HT1080 (cell line): Measurements from ENCODE around the gene FERMT1. TPM values are rescaled to one million over a fixed set of nuclear protein-coding genes. Genes with fewer than 3 reads are reported as not detected.
"Not testable (repeated sequence)": the region's sequence is repeated elsewhere in the genome, so short reads cannot be mapped to it uniquely, and the experiment has no call there.

Source experiments
- DNase-seq: peaks from one replicate; pipeline ENCODE4 v3.0.0-alpha.2; 2015; ENCODE audit warnings: low read depth
- total RNA-seq: library from RNA; depleted of rRNA; stranded (reverse); fragments of >200 nt; shearing (Covaris generic); gene quantifications from 2 replicates; pipeline ENCODE4 v1.2.3, GENCODE V29; 2014

FERMT1 gene
- total RNA-seq, 1 experiment from 2014 or later: 22.4 TPM

- DNase-seq: no peak
These were observed 7.5 kb downstream of the FERMT1 start for GRCh38 chr20:6115221-6115895.

GRCh38 chr20:6114696-6115095 is 8.1 kb downstream of the FERMT1 start:
- no peak for DNase-seq

DNA sequence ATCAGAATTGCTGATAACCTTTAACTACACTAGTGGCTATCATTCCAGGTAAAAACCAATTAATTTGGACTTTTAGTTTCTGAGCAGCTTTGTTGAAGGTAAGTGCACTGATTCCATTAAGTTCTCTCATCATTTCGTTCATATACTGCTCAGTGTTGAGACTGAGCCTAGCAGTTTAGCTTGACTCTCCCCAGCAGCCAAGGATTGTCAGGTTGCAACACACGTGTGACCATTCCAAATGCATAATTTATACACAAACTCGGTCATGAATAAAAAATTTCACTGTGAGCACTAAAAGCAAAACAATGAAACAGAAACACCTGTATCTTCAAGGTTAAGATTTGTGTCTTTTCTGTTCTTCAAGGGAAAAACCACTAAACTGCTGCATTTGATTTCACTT is 8.9 kb downstream of the FERMT1 start:
- no peak for DNase-seq

DNA sequence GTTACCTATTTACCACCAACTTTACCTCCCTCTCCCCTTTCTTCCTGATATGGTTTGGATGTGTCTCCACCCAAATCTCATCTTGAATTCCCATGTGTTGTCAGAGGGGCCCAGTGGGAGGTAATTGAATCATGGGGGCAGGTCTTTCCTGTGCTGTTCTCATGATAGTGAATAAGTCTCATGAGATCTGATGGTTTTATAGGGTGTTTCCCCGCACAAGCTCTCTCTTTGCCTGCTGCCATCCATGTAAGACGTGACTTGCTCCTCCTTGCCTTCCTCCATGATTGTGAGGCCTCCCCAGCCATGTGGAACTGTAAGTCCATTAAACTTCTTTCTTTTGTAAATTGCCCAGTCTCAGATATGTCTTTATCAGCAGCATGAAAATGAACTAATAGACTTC is 9.9 kb downstream of the FERMT1 start:
- not testable (repeated sequence) for DNase-seq

DNA sequence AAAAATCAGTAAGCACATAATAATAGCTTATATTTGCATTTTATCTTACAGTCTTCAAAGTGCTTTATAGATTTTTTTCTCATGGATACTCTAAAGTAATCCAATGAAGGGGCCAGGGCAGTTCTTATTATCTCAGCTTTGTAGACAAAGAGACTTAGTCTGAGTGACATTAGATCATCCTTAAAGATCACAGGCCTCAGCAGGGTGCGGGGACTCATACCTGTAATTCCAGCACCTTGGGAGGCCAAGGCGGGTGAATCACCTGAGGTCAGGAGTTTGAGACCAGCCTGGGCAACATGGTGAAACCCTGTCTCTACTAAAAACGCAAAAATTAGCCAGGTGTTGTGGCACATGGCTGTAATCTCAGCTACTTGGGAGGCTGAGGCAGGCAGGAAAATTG is 14.5 kb downstream of the FERMT1 start:
- DNase-seq: no peak

- no peak for DNase-seq
These were observed 18.2 kb downstream of the FERMT1 start for GRCh38 chr20:6104493-6105188.

GRCh38 chr20:6103301-6103700 is 19.5 kb downstream of the FERMT1 start:
- no peak for DNase-seq

DNA sequence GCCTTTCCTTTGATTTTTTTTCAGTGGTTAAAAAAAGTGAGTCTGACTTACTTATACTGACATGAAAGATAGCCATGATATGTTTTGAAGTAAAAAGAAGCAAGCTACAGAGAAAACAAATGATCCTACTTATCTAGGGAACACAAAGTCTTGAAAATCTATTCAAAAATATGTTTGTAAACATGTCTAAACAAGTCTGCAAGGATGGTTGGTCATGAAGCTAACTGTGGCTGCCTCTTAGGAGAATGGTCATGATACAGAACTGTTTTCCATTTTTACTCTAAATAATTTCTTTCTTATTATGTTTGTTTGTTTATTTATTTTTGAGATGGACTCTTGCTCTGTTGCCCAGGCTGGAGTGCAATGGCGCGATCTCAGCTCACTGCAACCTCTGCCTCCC is 21.5 kb downstream of the FERMT1 start:
- DNase-seq: no peak

DNA sequence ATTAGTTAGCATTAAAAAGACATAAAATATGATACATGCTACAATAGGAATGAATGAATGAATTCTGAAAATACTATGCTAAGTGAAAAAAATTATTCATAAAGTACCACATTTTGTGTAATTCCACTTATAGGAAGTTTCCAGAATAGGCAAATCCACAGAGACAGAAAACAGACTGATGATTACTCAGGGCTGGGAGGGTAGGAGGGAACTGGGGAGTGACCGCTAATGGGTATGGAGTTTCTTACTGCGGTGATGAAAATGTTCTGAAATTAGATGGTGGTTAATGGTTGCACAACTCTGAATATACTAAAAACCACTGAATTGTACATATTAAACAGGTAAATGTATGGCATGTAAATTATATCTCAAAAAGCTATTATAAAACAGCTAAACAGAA is 22.6 kb downstream of the FERMT1 start:
- DNase-seq: no peak

DNA sequence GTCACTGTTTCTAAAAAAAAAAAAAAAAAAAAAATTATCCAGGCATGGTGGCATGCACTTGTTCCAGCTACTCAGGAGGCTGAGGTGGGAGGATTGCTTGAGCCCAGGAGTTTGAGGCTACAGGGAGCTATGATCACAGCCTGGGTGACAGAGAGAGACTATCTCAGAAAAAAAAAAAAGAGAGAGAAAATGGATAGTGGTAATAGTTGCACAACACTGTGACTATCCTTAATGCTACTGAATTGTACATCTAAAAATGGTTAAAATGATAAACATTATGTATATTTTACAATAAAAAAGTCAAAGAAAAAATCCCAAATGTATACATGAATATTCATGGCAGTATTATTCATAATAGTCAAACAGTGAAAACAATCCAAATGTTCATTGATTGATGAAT is 23.0 kb downstream of the FERMT1 start:
- DNase-seq: no peak

- DNase-seq: no peak
These were observed 27.4 kb downstream of the FERMT1 start for GRCh38 chr20:6095409-6095808.

GRCh38 chr20:6094565-6094964 is 28.3 kb downstream of the FERMT1 start:
- no peak for DNase-seq

DNA sequence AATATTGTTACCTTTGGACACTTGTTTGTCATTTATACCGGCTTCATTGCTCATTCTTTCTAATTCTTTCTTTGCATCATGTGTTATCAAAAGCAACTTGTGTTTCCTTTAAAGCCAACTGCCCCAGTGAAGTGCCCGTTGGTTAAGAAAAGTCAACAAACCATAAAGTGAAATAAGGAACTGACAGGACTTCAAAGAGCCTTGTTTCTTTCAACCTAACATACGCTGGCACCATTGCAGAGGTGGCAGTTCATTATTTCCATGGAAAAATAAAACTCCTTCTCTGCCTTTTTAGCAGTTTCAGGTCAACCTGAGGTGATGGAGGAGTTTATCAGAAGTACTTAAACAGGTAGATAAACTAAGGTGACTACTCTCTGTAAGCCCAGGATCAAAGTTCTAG is 28.8 kb downstream of the FERMT1 start:
- no peak for DNase-seq

DNA sequence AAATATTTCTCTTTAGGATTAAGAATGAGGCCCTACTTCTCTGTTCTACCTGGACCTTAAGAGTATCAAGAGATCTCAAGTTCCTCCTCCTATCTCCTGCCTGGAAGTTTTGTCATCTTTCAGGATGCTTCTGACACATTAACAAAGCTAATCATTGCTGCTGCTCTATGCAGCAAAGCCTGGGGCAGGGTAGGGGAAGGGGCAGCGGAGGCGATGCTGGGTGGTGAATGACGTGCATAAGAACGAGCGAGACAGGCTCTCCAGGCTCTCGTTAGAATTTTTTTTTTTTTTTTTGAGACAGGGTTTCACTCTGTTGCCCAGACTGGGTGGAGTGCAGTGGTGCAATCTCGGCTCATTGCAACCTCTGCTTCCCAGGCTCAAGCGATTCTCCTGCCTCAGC is 31.2 kb downstream of the FERMT1 start:
- no peak for DNase-seq

DNA sequence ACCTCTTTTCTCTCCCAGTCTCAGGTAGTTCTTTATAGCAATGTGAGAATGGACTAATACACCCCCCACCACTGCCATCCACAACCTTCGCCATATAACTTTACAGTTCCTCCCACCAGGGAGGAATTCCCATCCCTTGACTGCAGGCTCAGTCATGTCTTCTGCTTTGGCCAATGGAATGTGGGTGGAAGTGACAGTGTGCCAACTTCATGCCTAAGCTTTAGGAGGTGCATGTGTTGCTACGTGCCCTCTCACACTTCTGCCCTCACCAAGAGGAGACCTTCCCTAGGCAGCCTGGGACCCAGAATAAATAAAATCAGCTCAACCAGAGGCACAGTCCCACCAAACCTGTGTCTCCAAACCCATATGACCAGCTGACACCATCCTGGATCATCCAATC is 36.0 kb downstream of the FERMT1 start:
- no peak for DNase-seq

DNA sequence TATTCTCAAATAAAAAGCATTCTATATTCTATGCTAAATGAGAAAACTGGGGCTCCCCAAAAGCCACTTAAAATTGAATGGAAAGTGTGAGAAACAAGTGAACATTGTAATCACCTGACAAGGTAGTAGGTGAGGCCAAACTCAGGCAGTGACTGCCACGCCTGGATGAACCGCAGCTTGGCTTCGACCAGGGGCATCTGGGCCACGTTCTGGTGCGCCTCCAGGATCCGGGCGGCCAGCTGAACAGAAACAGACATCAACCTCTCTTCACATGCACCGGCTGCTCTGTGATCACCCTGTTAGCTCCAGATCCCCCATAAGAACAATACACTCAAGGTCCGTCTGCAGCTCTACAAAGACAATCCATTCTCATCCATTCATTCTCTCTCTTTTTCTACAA is 38.9 kb downstream of the FERMT1 start:
- DNase-seq: no peak

DNA sequence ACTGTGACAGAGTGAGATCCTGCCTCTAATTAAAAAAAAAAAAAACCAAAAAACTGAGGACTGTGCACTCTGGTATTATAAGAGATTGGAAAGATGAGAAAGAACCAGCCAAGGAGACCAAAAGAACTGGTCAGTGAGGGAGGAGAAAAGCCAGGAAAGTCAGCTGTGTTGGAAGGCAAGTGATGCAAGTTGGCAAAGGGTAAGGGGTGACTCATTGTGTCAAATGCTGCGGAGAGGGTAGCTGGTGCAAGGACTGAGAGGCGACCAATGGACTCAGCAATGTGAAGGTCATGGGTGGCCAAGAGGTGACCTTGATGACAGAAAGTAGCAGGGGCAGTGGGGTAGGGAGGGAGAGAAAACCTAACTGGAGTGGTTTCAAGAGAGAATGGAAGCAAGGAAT is 41.6 kb downstream of the FERMT1 start:
- DNase-seq: peak; percentile 15

- DNase-seq: no peak
These were observed 43.8 kb downstream of the FERMT1 start for GRCh38 chr20:6079016-6079415.

DNA sequence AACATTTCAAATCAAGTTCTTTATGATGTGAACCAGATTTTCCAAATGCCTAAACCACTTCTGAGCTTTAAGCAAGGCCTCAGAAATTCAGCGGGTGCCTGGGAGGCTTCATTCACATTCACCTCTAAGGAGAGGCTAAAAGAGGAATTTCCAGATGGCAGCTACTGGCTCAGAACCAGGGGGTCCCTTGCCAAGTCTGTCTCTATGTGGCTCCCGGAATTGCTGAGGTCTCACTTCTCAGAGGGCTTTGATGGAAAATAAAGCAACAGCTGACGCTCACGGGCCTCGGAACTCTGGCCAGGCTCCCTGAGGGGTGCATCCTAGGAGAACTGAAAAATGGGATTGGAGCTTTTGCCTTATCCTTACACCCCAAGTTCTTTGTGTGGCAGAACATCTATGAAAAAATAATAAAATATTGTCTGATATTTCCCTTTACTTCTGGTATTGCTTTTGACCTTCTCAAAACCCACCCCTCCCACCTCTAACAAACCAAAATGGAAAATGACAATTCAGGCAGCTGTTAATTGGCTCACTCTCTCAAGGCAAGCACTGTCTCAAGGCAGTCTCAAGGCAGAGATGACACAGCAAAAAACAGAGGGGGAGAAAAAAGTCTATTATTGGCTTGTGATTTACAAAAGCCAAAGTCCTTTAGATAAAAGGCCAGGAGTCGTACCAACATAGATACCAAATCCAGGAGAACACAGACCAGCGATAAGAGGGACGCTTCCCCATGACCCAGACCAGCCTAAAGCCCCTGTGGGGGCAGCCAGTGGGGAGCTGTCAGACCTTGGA is 47.2 kb downstream of the FERMT1 start:
- no peak for DNase-seq

GRCh38 chr20:6074784-6075183 is 48.0 kb downstream of the FERMT1 start:
- DNase-seq: no peak

DNA sequence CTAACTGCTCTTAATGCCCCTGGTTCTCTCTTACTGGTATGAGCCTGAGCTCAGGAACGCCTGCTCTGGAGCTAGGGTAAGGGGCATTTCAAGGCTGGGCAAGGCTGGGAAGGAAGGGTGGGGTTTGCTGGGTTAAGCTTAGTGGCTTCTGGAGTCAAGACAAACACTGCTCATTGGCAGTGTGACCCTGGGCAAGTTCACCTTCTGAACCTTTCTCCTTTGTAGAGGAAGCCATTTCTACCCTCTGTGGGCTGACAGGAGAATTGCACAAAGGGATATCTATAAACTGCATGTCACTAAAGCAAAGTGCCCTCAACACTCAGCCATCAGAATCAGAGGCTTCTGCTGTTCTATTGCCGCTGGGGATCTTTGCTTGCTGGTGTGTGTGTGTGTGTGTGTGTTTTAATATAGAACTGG is 48.7 kb downstream of the FERMT1 start:
- DNase-seq: no peak
